Colonic mucosa (tissue), 4 donors: ENCODE measurements around the gene B4GALNT3. TPM values are rescaled to one million over a fixed set of nuclear protein-coding genes. Genes with fewer than 3 reads are reported as not detected.

Experiments
- DNase-seq: peaks from one replicate; pipeline ENCODE4 v3.0.0-alpha.2; 2020
- H3K27ac ChIP-seq: fragments of 200-600 bp; one replicate; pipeline ENCODE4 v1.8.0; 2021
- H3K27me3 ChIP-seq: fragments of 200-600 bp; one replicate; pipeline ENCODE4 v1.8.0; 2021
- H3K36me3 ChIP-seq: fragments of 200-600 bp; one replicate; pipeline ENCODE4 v1.8.0; 2021
- H3K4me1 ChIP-seq: fragments of 200-600 bp; one replicate; pipeline ENCODE4 v1.8.0; 2021; ENCODE audit warnings: mild to moderate bottlenecking
- H3K4me3 ChIP-seq: fragments of 200-600 bp; one replicate; pipeline ENCODE4 v1.8.0; 2021
- H3K9ac ChIP-seq, 2 donors: one replicate each; pipeline ENCODE4 v1.7.0; 2013; ENCODE audit warnings: control low read depth in 2 of 2, low read depth in 2 of 2, low read length in 2 of 2
- H3K9me3 ChIP-seq: fragments of 200-600 bp; one replicate; pipeline ENCODE4 v1.8.0; 2021
- intact Hi-C: fragments of 100-400 bp; cut with DNase I; formaldehyde crosslinking; loops from one replicate; pipeline ENCODE4 v1.14.1; 2022
- total RNA-seq, 2 donors: library from RNA; stranded (reverse); fragmentation: NEBNext Ultra II Directional in 1 of 2; extraction: Animal tissue kit (Norgen Biotek cat#: 25700) in 1 of 2; gene quantifications; one replicate each; pipeline ENCODE4 v1.2.1, GENCODE V29; 2021
- TF ChIP-seq, protein P1 (sequence below): fragments of 200-600 bp; IDR thresholded peaks from one replicate; pipeline ENCODE4 v1.8.0; 2022; ENCODE audit warnings: antibody characterized with exemption, mild to moderate bottlenecking
- donor health status: healthy.
- donor health status: DM: no; HTN: no; CAD: no.
- donor health status: DM: no; HTN: no; CAD: no.

B4GALNT3 gene
- total RNA-seq, 2 donors from 2014 or later: 73.7 to 84.0 TPM

DNA sequence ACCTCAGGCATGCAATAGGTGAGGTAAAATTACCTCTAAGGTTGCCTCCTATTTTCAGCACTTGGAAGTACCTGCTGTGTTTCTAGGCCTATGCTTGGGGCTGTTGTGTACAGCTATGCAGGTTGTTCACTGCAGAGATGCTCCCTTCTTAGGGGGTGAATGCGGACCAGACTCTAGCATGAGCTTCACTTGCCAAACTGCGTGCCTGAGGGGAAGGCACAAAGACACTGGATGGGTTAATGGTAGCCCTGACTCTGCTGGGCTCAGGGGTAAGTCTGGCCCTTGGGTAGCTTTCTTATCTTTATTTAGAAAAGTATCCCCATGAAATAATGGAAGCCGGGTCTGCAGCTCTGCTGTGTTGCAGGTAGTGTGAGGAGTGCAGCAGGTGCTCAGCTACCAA lies 35.7 kb downstream of the B4GALNT3 start:
- H3K27ac ChIP-seq: no peak overlapping the region
- no peaks in the 10 kb centered on the region for H3K27me3 ChIP-seq
- peaks cover 8% of the 10 kb centered on the region for H3K4me1 ChIP-seq
- intact Hi-C loops: no loop called here
- TF ChIP-seq, protein P1, sequence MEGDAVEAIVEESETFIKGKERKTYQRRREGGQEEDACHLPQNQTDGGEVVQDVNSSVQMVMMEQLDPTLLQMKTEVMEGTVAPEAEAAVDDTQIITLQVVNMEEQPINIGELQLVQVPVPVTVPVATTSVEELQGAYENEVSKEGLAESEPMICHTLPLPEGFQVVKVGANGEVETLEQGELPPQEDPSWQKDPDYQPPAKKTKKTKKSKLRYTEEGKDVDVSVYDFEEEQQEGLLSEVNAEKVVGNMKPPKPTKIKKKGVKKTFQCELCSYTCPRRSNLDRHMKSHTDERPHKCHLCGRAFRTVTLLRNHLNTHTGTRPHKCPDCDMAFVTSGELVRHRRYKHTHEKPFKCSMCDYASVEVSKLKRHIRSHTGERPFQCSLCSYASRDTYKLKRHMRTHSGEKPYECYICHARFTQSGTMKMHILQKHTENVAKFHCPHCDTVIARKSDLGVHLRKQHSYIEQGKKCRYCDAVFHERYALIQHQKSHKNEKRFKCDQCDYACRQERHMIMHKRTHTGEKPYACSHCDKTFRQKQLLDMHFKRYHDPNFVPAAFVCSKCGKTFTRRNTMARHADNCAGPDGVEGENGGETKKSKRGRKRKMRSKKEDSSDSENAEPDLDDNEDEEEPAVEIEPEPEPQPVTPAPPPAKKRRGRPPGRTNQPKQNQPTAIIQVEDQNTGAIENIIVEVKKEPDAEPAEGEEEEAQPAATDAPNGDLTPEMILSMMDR: no peak
- no peak overlapping the region for H3K4me3 ChIP-seq
- H3K9ac ChIP-seq: no peak overlapping the region
- H3K36me3 ChIP-seq: no peaks in the 10 kb centered on the region
- H3K9me3 ChIP-seq: no peaks in the 10 kb centered on the region
- DNase-seq: no peak

DNA sequence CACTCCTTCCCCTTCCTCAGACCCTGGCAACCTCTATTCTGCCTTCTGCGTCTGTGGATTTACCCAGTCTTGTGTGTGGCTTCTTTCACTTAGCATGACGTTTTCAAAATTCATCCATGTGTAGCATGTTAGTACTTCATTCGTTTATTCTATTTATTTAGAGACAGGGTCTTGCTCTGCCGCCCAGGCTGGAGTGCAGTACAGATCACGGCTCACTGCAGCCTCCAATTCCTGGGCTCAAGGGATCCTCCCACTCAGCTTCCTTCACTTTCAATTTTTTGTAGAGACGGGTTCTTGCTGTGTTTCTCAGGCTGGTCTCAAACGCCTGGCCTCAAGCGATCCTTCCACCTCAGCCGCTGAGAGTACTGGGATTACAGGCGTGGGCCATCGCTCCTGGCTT lies 37.0 kb downstream of the B4GALNT3 start:
- no peak for DNase-seq
- peaks cover 8% of the 10 kb centered on the region for H3K4me1 ChIP-seq
- no peak overlapping the region for H3K4me3 ChIP-seq
- no peak overlapping the region for H3K27ac ChIP-seq
- TF ChIP-seq, protein P1: no peak
- no peaks in the 10 kb centered on the region for H3K27me3 ChIP-seq
- intact Hi-C loops: no loop called here
- no peaks in the 10 kb centered on the region for H3K9me3 ChIP-seq
- H3K9ac ChIP-seq: no peak overlapping the region
- no peaks in the 10 kb centered on the region for H3K36me3 ChIP-seq

DNA sequence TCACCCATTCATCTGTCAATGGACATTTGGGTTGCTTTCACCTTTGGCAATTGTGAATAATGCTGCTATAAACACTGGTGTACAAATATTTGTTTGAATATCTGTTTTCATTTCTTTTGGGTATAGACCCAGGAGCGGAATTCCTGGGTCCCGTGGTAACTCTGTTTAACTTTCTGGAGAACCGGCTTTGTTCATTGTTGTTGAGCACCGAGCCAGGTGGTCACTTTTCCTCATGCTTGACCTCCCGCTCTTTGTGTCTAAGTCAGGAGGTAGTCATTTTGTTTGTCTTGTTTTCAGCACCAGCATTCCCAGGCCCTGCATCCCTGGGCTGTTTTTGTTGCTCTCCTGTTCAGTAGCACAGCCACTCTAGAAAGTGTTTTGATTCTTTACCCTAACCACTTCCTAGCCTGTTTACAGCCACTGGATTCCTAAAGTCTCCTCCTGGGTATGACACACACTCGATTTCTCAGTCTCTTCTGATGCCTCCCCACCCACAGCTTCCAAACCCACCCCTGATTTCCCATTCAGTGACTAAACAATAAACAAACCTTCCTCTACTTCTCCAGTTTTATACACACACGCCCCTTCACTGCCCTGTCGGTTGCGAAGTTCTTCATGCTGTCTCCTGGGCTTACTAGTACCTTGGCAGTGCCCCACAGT lies 37.9 kb downstream of the B4GALNT3 start:
- DNase-seq: no peak
- Histone ChIP-seq H3K4me3 (no peak overlapping the region), H3K4me1 (peaks cover 8% of the 10 kb centered on the region), H3K27ac (no peak overlapping the region), H3K36me3 (no peaks in the 10 kb centered on the region), H3K9ac (no peak overlapping the region), H3K27me3 (no peaks in the 10 kb centered on the region), H3K9me3 (no peaks in the 10 kb centered on the region)
- TF ChIP-seq, protein P1: no peak
- intact Hi-C loops: no loop called here

DNA sequence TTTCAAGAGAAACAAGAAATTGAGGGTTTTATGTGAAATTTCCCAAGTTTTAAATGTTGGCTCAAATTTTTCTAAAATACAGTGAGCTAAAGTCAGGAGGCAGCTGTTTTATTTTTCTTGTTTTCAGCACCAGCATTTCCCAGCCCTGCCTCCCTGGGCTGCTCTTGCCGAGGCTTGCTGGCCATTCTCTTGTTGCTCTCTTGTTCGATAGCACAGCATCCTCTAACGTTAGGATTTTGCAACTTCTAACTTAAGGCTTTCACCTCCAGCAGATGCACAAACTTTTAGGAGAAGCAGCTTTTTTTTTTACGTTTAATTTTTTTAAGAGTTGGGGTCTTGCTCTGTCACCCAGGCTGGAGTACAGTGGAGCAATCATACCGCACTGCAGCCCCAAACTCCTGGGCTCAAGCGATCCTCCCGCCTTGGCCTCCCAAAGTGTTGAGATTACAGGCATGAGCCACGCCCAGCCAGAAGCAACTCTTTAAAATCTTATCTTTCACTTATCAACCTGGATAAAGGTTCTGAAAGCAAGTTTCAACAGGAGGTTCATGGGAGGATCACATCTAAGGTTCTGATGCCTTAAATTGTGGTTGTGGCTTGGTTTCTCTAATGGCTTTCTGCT lies 40.2 kb downstream of the B4GALNT3 start:
- H3K27me3 ChIP-seq: no peaks in the 10 kb centered on the region
- peaks cover 8% of the 10 kb centered on the region for H3K4me1 ChIP-seq
- no peak overlapping the region for H3K4me3 ChIP-seq
- intact Hi-C loops: loop anchor here (5.0 kb wide), 1 partner anchor 38 kb away; no protein-coding TSS in a partner anchor
- no peaks in the 10 kb centered on the region for H3K9me3 ChIP-seq
- H3K27ac ChIP-seq: peak overlapping the region; percentile 74
- peak; percentile 41 for DNase-seq
- H3K9ac ChIP-seq: peak overlapping the region in 1 of 2 donors; percentile 44
- TF ChIP-seq, protein P1: no peak
- no peaks in the 10 kb centered on the region for H3K36me3 ChIP-seq

DNA sequence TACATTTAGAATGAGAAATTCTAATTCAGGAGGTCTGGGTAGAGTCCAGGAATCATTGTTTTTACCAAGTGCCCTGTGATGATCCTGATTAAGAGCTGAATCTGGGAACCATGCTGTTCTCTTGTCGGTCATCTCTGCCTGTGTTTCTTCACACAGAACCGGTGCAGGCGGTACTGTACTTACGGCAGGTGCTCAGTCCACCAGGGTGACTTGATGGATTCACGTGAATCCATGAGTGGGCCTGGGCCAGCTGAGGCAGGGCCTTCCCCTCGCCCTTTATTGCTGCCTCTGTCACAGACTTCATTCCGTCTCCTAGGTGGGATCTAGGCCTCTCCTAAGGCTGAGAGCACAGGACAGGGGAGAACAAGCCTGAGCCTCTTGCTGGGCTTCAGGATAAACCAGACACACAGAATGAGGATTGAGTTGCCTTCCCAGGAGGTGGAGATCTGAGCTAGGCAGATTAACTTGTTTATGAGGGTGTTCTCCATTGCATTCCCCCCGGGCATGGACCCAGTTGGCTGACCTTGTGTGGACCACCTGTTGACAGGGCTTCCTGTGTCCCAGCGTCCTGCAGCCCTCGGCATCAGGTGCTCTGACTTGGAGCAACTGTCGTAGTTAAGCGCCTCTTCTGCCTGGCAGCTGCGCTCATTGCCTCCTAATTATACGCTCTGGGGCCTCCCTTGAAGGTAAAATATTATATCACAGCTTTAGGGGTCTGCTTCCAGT lies 42.1 kb downstream of the B4GALNT3 start:
- Histone ChIP-seq H3K27ac (peak overlapping the region; percentile 92), H3K4me3 (no peak overlapping the region), H3K4me1 (peaks cover 8% of the 10 kb centered on the region), H3K9ac (peak overlapping the region in 1 of 2 donors; percentile 47), H3K9me3 (no peaks in the 10 kb centered on the region), H3K36me3 (no peaks in the 10 kb centered on the region), H3K27me3 (no peaks in the 10 kb centered on the region)
- intact Hi-C loops: loop anchor here (5.0 kb wide), 1 partner anchor 40 kb away; no protein-coding TSS in a partner anchor
- no peak for DNase-seq
- TF ChIP-seq, protein P1: no peak
